ENCODE data around the gene STIMATE.

Gene STIMATE

DNA sequence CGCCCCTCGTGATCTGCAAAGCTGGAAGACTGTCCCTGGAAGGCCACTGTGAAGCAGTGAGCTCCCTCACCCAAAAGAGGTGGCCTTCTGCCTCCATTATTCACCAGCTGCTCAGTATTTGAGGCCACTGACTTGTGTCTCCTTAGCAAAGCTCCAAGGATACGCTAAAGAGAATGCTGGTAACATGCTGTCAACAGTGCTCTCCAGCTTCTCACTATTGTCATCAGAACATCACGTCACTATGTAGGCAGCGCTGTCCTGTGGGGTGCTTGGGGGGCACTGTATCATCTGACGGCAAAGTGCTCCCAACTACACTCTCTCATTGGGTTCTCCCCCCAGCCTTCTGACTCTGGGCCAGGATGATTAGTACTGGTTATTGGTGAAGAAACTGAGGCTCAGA, 81.1 kb downstream of the STIMATE start:
- no peak for DNase-seq

DNA sequence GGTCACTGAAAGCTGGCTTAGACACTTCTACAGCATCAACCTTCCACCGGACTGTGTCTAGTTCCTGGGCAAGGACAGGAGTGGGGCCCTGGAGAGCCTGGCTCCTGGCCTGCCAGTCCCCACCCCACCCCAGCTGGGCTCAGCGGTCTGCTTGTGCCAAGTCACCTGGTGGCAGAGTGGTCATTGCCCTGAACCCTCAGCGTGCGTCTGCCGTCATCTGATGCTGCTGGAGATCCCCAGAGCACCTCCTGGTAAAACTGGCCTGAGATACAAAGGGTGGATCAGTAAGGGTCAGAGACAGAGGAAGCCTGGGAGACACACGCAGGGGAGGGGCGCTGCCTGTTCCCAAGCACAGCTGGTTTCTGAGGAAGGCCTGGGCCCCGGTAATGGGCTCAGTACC, 83.5 kb downstream of the STIMATE start:
- DNase-seq = no peak

GRCh38 chr3:52811452-52812011, 85.8 kb downstream of the STIMATE start:
- no peak for DNase-seq

DNA sequence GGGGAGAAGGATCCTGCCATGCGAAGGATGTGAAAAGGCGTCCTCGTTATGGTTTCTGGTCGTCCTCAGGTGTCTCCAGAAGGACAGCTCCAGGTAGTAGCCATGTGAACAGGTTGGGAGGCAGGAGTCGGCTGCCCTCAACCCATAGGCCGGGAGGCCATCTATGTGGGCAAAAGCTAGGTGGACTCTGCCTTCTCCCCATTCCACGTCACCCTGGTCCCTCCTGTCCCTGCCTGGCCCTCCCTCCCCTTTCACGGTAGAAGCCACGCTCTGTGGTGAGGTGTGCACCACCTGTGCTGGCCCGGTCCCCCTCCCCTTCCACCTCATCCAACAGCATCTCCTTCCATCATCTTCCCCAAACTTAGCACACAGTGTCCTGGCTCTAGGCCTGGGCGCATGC, 86.4 kb downstream of the STIMATE start:
- no peak for DNase-seq

GRCh38 chr3:52809662-52810377, 87.5 kb downstream of the STIMATE start:
- no peak for DNase-seq

GRCh38 chr3:52809149-52809548, 88.2 kb downstream of the STIMATE start:
- DNase-seq = no peak

DNA sequence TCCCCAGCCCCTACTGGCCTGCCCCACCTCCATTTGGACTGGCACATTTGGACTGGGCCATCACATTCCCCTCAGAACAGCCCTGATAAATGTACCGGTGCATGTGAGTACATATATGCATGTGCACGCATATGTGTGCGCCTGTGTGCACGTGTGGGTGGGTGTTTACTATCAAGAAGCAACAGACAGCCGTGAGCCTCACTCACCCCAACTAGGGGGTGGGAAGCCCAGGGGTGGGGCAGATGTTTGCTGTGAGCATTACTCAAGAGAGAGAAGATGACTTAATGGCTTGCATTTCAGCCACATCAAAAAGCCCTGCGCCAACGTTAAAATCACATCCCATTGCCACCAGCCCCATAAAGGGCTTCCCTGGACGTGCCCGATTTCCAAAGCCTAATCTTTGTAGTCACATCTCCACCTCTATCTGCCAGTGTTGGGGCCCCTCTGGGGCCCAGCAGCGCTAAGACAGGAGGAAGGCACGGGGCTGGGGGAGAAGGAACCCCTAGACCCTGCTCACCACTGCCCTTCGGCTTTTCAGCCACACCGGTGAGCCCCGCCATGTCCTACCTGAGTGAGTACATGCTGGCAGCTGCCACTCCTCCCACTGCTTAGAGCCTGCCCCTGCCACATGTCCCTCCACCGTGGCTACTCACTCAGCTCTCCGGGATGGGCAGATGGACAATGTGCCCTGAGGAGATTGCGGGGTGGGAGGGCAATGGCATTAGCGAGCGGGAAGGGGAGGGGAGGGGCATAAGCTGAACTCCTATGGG, 91.9 kb downstream of the STIMATE start:
- no peak for DNase-seq

- DNase-seq = peak; percentile 9
Observed at GRCh38 chr3:52801839-52802238, 95.5 kb downstream of the STIMATE start.

GRCh38 chr3:52800079-52800478, 97.3 kb downstream of the STIMATE start:
- DNase-seq = no peak

GRCh38 chr3:52798978-52799476, 98.3 kb downstream of the STIMATE start:
- DNase-seq = no peak

DNA sequence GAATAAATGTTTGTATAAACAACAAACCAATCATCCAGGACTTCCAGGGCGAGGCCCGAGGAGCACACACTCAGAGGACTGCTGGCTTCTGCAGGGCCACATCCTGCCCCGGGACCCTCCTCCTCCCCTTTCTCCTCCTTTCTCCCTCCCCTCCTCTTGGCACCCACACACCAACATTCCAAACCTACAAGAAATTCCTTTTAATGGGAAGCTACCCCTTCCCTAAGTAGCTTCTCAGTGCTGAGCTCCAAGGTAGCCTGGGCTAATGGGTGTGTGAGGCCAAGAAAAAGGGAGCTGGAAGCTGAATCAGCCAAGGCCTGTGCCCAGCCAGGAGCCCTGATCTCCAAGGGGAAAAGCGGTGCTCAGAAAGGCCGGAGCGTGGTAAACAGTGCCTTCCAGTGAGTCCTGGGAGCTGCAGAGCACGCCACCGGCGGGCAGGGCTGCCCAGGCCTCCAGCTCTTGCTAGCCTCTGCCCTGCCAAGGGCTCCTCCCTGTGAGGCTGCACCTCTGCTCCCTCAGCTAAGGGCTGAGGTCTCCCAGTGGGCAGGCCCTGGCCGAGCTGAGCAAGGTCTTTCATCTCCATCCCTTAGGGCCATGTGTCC, 98.9 kb downstream of the STIMATE start:
- no peak for DNase-seq

DNA sequence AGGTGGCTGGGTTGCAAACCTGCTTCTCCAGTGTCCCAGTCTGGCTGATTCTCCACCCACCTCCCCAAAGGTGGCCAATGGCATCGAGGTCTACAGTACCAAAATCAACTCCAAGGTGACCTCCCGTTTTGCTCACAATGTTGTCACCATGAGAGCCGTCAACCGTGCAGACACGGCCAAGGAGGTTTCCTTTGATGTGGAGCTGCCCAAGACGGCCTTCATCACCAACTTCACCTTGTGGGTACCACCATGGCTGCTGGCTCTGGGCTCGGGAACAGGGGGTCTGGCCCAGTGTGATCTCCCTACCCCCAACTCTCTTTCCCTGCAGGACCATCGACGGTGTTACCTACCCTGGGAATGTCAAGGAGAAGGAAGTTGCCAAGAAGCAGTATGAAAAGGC, 100.9 kb downstream of the STIMATE start:
- no peak for DNase-seq

- DNase-seq = no peak
Observed at GRCh38 chr3:52795298-52795900, 101.9 kb downstream of the STIMATE start.

GRCh38 chr3:52794612-52795099, 102.7 kb downstream of the STIMATE start, which contains the start of gene ITIH3:
TSS of gene ITIH3 (plus strand) at chr3:52794796. CDS start at chr3:52794804, 8 bp downstream.
- no peak for DNase-seq

GRCh38 chr3:52793702-52794611, 103.4 kb downstream of the STIMATE start:
- DNase-seq = no peak

DNA sequence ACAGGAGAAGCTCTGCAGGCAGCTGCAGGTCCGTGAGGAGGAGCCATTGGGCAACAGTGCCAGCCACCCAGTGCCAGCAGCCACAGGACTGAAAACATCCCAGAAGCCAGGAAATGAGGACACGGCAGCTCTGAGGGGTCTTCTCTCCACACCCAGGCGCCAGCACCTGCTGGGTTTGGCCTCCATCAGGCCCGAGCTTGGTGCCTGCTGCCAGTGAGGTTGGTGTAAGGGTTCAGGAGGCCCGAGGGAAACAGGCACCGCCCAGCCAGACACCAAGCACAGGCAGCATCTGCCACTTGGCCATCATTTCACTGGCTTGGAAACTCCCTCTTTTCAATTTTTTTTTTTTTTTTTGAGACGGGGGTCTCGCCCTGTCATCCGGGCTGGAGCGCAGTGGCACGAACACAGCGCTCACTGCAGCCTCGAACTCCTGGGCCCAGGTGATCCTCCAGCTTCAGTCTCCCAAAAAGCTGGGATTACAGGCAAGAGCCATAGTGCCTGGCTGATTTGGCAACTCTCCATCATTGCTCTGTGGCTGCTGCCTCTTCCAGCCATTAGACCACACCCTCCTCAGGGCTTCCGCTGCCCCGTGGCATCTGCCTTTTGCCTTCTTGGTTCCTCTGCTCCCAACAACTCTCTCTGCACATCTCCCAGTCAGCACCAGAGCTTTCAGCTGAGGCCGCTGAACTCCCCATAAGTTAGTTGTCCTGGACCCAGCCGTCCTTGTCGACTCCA, 104.2 kb downstream of the STIMATE start:
- DNase-seq = peak; percentile 26

- no peak for DNase-seq
Observed at GRCh38 chr3:52792413-52792812, 104.9 kb downstream of the STIMATE start.

GRCh38 chr3:52791928-52792327, 105.4 kb downstream of the STIMATE start:
- DNase-seq = no peak

DNA sequence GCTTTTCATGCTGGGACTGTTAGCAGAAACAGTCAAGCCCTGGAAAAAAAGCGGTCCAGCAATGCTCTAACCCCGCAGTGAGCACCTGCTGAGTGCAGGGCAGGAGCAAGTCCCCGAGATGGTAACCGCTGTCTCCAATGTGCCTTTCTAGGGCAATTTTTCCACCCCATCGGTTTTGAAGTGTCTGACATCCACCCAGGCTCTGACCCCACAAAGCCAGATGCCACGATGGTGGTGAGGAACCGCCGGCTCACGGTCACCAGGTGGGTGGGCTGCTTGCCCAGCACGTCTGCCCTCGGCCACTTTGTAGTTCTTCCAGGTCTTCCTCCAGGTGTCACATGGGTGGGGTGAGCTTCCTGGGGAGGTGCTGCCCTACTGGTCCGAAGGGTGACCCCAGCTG, 106.0 kb downstream of the STIMATE start:
- DNase-seq = no peak

GRCh38 chr3:52790741-52791140, 106.6 kb downstream of the STIMATE start:
- no peak for DNase-seq

- DNase-seq = no peak
Observed at GRCh38 chr3:52790337-52790736, 107.0 kb downstream of the STIMATE start.

All from fibroblast of skin of scalp (primary cell).